GM19328 (cell line): Measurements from ENCODE around the gene ACBD6.

Experiments used
- ATAC-seq: cut with Tn5 transposase; IDR thresholded peaks from one replicate; pipeline ENCODE4 v1.9.1; 2021; ENCODE audit warnings: mild to moderate bottlenecking, moderate library complexity; ENCODE audit not compliant: unreplicated experiment

Gene ACBD6

DNA sequence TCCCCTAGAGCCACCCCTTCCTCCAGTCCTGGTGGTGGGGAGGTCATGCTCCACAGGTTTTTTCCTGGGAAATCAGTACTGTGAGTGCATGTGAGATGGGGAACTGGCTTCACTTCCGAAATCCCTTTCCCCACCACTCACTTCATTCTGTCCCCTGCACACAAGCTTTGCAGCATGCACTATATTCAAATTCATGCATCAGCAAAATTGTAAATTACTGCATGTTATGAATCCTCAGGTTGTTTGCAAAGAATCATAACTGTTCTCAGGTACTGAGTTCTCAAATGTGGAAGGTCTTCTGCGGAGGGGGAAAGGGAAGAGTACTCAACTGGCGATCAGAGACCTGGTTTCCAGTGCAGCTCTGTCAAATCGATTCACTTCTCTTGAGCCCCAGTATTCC, 230.0 kb downstream of the ACBD6 start:
- ATAC-seq: no peak

DNA sequence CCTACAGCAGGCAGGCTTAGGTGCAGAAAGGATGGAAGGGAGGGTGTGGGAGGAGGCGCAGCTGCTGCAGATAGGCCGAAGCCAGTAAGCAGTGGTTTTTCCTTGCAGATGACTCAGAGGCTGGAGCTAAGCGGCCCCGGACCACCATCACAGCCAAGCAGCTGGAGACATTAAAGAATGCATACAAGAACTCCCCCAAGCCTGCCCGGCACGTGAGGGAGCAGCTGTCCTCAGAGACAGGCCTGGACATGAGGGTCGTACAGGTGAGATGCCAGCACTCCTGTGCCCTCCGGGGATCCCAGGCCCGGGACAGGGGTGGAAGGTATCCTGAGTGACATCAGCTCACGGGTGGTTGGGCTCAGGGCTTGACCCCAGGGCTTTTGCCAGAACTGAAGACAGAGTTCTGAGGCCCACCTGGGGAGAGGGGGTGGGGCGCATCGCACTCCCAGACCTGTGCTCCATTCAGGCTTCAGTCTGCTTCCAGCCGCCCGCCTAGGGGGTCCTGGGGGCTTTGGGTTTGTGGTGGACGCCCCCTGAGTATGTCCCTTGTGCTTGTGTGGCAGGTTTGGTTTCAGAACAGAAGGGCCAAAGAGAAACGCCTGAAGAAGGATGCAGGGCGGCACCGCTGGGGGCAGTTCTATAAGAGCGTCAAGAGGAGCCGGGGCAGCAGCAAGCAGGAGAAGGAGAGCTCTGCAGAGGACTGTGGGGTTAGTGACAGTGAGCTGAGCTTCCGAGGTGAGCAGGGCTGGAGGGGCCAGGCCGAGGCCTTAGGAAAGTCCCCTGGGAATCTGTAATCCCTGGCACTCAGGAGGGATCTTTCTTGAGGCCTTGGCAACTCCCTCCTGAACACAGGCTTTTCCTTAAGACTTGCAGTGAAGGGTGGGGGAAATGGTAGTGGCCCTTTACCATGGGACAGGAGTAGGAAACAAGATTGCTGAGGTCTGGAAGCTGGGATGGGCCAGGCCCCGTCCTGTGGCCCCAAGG, 230.8 kb downstream of the ACBD6 start:
- ATAC-seq: no peak

DNA sequence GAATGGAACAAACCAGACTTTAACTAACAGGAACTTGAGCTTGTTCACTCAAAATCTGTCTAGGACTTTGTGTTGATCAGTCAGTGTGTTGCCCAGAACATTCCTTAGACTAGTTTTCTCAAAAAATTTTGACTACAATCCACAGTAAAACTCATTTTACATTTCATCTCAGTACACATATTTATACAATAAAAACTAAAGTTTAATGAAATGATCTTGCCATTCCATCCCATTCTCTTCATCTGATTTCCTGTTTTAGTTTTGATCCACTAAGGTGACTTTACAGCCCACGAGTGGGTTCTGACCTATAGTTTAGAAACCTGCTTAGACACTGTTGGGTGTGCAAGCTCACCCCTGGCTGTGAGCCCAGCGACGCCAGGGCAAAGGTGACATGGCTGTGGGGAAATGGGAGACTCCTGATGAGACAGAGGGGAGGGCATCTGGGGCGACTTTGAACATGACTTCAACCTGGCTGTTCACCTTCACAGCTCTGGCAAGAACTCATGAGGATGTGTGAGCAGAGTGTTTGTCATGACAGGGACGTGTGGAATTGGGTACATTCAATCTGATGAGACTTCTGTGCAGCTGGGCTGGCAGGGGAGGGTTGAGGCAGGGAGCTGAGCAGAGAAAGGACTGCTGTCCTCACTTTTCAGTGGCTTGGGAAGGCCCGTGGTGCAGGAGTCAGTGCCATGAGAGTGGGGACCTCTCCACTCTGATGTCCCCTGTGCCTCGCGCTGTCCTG, 231.7 kb downstream of the ACBD6 start:
- ATAC-seq: no peak

DNA sequence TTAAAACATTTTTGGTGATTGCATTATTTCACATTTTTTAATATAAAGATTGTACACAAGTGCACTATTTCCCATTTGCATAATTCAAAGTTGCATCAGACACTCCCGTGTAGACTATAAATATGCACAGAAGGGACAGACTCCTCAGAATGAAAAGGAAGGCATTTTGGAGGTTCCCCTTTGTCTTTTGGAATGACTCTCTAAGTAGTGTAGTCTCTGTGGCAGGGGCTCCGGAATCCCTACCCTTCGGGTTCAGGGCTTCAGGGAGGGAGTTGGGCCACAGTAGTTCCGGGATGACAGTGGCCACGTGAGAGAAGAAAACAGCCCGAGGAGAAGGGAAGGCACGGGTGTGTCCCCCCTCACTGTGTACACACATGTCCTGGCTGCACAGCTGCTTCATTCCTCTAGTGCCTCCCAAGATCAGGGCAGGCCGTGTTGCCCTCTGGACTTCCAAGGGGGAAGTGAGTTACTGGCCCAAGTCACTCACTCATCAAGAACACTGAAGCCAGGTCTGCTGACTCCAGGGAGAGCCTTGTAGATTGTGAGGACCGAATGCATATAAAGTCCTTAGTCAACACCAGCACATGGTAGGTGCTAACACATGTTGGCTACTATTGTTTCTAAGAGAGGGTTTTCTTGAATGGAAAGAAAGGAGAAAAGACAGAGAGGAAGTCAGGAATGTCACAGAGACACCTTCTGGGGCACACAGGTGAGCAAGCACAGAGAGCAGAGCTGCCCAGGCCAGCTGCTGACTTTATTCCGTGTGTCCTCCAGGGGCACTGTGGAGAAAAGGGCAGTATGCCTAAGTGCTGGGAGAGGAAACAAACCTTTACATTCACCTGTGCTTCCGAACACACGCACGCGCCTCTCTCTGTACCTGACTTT, 232.5 kb downstream of the ACBD6 start:
- ATAC-seq: no peak

DNA sequence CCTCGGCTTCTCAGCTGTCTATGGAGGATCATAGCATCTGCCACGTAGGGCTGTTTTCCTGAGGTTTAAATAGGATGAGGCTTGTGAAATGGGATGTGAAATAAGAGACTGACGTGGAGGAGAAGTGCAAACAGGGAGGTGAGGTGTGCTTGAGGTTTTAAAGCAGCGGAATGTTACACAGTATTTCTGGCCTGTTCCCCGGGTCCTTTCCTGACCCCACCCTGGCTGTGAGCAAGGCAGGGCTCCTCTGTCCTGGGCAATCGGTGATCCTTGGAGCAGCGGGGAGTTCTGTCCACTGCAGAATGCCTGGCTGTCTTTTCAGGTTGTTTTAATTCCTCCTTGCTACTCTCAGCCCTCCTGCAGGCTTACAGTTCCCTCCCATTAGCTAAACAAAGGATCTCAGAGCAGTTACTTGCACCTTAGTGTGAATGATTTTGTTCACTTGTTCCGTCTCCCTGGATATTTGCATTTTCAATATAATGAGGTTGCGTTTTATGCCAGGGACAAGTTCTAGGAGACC, 233.8 kb downstream of the ACBD6 start:
- no peak for ATAC-seq

DNA sequence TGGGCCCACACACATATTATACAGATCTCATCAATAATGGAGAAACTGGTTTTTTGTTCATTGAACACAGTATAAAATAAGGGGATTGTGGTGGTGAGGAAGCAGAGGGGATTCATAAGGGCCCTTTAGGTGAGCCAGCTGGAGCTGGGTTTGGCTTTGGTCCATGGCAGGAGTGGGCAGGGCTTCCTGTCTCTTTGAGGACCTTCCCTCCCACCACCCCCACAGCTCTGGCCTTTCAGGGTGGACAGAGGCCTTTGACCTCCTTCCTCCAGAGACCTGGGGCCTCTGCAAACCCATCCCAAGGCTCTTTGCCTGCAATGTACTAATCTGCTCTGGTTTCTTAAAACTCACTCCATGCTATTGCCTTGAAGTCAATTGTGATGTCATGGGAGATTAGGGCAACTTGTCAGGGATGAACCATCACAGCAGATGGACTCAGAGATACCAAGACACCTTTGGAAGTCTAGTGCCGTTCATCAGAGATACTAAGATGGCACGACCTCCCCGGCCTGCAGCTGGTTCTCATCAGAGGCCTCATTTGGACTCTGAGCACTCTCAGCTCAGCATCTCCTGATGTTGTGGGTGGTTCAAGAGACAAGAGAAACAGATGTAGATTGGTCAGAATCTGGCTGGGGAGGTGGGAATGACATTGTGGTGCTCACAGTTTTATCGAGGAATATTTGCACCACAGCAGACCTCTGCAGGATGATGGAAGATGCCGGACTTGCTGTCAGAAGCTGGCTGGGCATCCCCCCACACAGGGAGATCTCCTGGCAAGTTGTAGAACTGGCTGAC, 234.4 kb downstream of the ACBD6 start:
- no peak for ATAC-seq

DNA sequence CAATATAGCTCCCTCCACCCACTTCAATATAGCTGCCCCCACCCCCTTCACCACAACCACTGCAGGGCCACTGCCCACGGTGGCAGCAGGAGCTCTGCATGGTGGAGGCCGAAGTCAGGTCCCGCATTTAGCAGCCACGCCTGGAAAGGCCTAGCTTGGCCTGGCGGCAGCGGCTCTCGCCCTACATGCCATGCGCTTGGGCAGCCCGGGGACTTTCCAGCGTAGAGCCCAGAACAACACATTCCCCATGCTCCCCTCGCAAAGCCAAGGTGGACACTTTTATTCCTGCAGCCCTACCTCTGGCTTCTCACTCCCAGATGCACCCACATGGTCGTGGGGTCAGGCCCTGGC, 235.2 kb downstream of the ACBD6 start:
- ATAC-seq: no peak

DNA sequence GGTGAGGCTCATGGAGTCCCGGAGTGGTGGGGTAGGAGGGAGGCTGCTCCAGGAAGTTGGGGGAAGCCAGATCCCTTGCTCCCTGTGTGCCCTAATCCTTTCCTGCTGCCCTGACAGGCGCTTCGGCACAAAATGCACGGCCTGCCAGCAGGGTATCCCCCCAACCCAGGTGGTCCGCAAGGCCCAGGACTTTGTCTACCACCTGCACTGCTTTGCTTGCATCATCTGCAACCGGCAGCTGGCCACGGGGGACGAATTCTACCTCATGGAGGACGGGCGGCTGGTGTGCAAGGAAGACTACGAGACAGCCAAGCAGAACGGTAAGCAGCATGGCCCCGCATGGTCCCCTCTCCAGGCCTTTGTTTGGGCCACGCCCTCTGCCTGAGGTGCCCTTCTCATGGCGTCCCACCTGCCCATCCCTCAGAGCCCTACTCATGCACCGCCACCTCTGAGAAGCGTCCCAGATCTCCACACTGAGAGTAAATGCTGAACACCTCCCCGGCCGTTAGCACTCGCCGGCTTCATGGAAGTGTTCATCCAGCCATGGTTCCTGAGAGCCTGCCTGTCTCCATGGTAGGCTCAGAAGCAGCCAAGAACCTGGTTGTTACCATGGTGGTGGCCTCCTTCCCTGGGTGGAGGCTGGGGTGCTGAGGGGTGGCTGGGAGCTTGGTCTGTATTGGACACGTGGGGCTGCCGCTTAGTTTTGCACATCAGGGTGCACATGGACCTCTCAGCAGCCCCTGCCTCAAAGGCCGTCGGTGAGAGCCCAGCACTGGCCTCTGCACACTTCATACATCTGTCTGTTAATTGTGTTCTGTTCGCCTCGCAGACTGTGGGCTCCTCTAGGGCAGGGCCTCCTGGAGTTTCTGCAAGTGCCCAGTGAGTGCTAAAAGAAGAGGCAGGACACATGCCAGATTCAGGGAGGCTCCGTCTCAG, 235.8 kb downstream of the ACBD6 start:
- ATAC-seq: no peak

DNA sequence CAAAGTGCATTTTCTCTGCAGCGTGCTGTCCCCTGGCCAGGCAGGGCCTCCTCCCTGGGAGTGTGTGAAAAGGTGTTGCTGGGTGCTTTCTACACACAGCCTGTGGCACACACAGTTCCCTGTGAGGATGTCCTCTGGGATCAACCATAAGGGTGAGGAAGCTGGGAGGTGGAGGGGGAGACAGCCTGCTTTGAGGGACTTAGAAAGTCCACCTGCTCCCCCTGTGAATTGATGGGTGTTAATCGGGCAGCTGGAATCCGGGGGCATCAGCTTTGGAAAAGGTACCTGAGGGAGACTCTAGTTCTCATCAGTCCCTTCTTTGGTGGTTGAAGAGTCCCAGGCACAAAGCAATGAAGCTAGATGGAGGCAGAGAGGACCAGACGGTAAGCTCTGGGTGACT, 236.5 kb downstream of the ACBD6 start:
- ATAC-seq: no peak

DNA sequence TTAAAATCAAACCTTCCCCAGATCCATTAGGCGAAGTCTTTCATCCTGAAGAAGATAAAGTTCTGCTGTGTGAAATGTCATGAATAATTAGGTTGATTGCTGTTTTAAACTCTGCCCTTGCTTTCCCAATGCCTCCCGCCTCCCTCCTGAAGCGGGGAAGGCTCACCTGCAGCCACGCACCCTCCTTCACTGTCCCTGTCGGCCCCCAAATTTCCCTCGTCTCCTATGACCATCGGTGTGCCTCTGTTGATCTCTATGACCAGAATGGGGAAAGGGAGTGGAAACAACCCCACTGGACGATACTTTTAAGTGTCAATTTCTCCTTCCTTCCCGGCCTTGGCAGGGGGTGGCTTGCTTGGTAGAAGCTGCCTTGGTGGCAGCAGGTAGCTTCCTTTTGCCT, 237.2 kb downstream of the ACBD6 start:
- ATAC-seq: no peak

DNA sequence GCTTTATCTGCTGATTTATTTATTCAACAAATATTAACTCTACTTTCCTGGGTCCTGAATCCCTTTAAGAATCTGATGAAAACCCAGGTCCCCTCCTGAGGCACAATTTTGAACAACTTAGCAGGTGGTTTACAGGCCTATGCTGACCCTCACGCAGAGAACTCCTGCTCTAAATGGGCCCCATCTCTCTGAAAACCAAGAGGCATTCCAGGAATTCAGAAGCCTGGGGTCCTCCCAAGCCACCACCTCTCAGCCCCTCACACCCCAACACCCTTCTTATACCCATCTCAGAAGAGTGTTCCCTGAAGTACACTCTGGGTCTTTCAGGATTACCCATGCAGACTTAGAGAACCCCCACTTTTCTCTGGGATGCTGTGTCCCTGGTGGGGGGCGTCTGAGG, 237.8 kb downstream of the ACBD6 start:
- no peak for ATAC-seq

DNA sequence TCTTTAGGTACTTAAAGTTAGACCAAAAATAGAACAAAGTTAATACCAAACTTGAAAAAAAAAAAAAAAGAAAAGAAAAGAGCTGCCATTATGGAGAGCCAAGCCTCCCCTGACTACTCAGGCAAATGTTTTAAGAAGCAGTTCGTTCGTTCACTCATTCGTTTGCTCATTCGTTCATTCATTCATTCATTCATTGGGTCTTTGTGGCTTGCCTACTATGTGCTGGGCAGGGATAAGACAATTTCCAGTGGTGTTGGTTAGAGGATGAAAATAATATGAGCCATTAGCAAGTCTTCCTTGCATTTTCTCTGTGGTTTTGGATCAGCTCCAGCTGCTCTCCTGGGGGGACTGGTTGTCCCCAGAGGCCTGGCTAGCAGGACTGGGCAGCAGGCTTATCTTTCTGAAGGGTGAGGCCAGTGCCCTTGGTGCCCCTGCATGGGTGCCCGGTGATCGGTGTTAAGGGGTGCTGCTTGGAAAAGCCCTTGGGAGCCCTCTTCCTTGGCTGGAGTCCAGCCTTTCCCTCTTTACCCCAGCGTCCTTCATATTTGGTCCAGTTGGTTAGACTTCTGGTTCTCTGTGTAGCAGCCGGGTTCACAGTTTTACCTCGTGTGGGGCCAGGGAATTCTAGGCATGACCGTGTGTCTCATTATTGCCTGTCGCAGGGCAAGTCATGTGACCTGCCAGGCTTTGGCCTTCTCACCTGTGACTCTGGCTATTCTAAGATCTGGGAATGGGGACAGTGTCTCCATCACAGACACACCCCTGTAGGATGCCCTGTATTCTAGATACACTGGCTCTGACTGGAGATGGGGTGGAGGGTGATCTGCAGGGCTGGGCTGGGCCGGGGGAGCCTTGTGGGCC, 239.5 kb downstream of the ACBD6 start:
- ATAC-seq: no peak

DNA sequence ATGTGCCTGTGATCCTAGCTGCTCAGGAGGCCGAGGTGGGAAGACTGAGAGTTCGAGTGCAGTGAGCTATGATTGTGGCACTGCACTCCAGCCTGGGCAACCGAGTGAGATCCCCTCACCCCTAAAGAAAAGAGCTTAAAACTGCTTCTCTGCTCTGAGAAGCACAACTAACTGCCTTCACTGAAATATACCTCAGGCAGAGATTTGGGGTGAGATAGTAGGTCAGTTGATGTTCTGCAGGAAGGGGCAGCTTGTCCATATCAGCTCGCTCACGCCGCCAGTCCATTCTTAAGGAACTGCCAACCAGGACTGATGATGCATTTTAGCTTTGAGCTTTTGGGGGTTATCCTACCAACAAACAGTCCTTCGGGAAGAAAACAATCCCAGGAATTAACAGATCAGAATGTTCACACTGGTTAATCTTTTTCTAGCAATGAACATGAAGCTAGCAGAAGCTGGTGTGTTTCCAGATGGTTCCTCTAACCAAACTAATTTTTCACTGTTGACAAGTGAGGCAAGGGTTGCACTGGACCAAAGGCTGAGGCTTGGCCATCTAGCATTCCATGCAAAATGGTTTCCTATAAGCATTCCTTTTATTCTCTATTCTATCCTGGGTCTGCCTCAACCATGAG, 240.7 kb downstream of the ACBD6 start:
- ATAC-seq: no peak

DNA sequence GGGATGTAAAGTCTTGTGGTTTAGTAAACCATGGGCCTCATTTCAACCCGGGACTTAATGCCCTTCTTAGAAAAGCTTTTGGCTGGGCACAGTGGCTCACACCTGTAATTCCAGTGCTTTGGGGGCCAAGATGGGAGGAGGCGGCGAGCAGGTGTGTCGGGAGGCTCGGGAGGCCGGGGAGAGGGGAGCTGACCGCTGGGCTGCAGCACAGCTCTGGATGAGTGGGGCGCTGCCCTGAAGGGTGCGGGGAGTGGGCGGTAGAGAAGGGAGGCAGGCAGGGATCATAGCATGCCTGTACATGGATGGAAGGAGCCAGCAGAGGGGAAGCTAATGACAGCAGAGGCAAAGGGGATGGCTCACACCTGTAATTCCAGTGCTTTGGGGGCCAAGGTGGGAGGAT, 241.3 kb downstream of the ACBD6 start:
- no peak for ATAC-seq

DNA sequence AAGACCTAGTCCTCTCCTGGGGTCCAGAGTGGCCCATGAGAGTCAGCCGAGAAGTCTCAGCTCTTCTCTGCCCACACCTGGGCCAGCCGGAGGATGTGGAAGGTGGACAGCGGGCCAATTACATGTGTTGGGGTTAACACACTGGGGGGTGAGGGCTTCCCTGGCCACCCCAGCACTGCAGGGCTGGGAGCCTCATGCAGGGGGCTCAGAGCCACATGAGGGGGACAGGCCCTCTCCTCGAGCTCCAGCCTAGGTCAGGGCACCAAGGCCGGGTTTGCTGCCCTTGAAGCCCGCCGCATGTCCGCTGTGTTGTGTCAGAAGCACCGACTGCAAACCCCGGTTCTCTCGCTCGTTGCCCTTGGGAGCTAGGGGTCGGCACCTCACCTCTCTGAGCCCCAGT, 241.8 kb downstream of the ACBD6 start:
- no peak for ATAC-seq

DNA sequence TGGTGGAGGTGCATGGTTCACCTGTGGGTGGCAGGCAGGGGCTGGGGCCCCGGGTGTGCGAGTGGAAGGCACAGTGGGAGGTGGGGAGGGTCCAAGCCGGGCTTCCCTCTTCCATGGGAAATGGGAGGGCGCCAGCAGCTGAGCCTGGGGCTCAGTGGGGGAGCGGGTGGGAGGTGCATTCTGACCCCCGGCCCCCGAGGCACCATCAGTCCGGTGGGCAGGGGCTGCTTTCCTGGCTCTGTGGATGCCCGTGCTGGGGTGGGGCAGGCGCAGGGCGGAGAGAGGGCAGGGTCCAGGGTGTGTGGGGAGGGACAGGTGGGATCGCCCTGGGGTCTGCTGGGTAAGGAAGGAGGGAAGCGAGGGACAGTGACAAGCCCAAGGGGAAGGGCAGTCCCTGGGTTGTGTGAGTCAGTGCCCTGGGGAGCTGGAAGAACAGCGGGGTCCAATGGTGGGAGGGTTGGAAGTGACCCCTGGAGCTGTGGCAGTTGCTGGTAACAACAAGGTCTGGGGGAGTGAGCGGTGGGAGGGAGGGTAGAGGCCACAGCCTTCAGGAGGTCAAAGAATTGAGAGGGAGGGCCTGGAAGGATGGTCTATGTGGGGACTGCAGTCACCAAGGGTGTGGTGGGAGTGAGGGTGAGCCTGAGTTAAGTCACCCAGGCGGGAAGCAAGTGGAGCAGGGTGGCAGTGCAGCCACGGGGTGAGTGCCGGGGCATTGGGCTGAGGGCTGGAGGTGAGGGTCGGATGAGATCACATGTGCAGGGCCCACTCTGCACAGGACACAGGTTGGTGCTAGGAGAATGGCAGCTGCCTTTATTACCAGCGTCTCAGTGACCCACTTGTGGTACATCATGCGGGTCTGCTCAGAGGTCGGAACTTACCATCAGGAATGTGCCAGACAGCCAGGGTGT, 242.7 kb downstream of the ACBD6 start:
- ATAC-seq: no peak

DNA sequence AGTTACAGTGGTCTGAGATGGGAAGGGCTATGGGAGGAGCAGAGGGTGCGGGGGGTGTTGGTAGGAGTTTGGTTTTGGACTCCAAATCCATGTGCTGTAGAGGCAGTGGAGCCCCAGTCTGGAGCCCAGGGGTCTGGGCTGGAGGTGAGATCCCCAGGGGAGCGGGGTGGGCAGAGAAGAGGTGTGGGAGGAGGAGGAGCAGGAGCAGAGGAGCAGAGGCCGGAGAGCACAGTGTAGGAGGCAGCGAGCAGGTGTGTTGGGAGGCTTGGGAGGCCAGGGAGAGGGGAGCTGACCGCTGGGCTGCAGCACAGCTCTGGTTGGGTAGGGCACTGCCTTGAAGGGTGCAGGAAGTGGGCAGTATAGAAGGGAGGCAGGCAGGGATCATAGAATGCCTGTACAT, 243.4 kb downstream of the ACBD6 start:
- ATAC-seq: no peak
